NCI-H1048 (cell line): ENCODE measurements around the gene TIGAR.

Experiments
- DNase-seq: peaks from one replicate; lab custom pipeline; 2025; lab: John Stamatoyannopoulos, UW

The TIGAR gene

DNA sequence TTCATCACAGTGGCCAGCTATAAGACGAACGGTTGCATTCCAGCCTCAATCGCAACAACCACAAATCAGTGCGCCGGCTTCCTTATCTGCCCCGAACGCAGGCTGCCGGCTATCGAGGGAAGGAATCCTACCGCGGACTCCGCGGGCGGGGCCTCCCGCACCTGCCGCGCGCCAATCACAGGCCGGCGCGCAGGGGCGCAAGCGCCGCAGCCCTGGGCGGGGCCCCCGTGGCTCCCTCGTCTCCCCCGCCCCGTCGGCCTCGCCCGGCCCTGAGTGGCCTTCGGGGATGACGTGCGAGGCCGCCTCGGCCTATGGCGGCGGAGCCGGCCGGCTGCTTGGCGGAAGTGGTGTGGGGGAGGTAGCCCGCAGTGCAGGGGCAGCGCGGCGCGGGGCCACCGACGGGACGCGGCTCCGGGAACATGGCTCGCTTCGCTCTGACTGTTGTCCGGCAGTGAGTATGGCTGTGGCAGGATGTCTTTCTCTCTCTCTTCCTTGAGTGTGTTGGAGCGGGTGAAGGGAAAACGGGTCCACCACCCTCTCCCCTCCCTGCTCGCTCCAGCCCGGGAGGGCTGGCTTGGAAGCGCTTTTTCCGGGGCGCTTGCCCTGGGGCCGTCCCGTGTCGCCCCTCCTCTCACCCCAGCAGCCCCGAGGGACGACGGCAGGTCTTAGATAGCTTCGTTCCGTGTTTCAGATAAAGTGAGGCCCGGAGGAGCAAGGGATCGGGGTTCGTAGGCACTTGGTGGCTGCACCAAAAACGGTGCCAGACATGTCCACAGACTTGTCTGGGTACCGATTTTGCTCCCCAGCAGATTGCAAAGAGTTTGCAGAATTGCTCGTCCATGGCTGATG is at the start of gene TIGAR:
TIGAR (plus strand) TSS at position 361 of the 849 bp plus-strand sequence; CDS start at position 420, 59 bp downstream.
- peak; percentile 70 for DNase-seq

DNA sequence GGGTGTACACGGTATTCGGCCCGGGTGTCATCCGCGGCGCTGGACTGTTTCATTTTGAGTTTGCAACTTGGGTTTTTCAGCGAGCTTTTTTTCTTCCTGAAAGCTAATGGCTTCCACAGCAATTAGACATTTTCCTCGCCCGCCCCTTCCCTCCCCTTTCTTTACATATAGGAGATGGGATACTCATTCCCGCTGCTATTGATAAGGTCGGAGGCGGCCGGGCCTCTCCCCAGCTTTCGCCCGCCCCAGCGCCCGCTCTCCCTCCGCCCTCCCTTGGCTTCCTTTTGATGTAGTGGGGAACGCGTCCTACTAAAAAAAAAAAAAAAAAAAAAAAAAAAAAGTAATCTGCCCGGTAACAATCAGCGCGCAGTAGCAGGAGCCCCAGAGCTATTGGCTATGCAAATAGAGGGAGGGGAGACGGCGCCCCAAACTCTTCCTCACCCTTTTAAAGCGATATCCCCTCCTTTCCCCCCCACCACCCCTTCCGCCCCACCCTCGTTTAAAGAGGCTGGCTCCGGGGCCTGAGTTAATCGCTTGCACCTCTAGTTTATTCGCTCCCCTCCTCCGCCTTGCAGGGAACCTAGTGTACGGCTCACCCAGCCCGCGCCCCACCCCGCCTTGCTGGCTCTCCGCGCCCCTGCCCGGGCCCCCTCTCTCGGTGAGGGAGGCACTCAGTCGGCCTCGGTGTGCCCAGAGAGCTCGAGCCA is 49.1 kb upstream of the TIGAR start:
- no peak for DNase-seq

- no peak for DNase-seq
Observed at GRCh38 chr12:4272424-4273272, 48.4 kb upstream of the TIGAR start.

GRCh38 chr12:4273273-4273651 is 47.8 kb upstream of the TIGAR start:
- no peak for DNase-seq

DNA sequence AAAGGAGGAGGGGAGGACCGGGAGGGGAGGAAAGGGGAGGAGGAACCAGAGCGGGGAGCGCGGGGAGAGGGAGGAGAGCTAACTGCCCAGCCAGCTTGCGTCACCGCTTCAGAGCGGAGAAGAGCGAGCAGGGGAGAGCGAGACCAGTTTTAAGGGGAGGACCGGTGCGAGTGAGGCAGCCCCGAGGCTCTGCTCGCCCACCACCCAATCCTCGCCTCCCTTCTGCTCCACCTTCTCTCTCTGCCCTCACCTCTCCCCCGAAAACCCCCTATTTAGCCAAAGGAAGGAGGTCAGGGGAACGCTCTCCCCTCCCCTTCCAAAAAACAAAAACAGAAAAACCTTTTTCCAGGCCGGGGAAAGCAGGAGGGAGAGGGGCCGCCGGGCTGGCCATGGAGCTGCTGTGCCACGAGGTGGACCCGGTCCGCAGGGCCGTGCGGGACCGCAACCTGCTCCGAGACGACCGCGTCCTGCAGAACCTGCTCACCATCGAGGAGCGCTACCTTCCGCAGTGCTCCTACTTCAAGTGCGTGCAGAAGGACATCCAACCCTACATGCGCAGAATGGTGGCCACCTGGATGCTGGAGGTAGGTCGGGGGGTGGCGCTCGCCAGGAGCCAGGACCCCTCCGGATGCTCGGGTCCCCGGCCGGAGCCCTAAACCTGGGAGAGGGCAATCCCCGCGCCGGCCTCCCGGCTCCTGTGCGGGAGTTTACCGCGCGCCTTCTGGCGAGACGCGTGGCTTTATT is 47.2 kb upstream of the TIGAR start, which contains the start of gene CCND2:
CCND2 (plus strand) TSS at position 111 of the 744 bp plus-strand sequence; CDS start at position 390, 279 bp downstream.
- DNase-seq = no peak

- no peak for DNase-seq
Observed at GRCh38 chr12:4274396-4275015, 46.5 kb upstream of the TIGAR start.

- no peak for DNase-seq
Observed at GRCh38 chr12:4275016-4275869, 45.8 kb upstream of the TIGAR start.

DNA sequence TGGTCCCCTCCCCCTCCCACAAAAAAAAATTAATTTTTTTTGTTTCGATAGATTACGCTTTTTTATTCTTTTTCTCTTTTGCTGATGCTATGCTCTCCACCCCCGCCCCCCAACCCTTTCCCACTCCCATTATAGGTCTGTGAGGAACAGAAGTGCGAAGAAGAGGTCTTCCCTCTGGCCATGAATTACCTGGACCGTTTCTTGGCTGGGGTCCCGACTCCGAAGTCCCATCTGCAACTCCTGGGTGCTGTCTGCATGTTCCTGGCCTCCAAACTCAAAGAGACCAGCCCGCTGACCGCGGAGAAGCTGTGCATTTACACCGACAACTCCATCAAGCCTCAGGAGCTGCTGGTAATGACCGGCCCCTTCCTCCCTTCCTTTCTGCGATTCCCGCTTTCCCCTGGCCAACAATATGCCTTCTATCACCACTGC is 45.1 kb upstream of the TIGAR start:
- no peak for DNase-seq

- DNase-seq = peak; percentile 33
Observed at GRCh38 chr12:4276524-4277204, 44.3 kb upstream of the TIGAR start.

DNA sequence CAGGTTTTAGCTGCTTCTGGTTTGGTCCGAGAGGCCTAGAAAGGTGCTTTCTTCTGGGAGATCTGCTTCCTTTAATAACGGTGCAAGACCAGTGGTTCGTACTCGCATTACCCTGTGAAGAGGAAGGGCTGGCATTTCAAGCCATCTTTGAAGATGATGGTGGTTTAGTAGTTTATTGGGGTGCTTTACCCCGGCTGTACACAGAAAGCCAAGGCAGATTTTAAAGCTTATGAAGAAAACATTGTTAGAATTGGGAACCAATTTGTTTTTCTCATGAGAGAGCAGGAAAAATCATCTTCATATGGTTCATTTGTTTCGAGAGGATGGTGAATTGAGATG is 43.8 kb upstream of the TIGAR start:
- DNase-seq = no peak

- DNase-seq = no peak
Observed at GRCh38 chr12:4277857-4278256, 43.2 kb upstream of the TIGAR start.

DNA sequence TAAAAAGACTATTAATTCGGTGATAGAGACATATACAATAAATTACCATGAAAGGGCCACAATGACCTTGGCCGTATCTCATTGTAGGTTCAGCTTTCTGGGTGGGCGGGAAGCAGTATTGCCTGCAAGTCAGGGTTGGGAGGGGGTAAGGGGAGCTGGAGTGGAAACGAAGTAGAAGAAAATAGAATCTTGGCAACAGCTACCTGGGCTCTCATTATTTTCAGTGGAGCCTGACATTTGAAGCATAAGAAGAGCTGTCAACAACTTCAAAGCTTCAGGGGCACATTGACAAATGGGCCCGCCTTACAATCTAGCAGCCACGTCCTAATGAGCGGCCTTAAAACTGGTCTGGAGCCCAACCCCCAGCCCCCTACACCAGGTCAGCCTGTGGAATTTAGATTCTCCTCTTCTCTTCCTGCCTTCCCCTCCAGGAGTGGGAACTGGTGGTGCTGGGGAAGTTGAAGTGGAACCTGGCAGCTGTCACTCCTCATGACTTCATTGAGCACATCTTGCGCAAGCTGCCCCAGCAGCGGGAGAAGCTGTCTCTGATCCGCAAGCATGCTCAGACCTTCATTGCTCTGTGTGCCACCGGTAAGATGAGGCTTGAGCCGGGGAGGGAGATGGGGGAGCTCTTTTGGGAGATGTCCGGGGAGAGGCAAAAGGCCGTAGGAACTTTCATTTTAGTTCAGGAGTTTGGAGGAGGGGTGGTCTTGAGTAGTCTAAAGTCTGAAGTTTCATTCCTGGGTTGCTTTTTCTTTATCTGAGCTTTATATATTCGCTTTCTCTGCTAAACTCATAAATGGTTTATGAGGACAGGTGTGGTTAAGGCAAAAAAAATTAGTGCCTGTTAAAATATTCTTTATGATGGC is 42.5 kb upstream of the TIGAR start:
- DNase-seq = no peak

DNA sequence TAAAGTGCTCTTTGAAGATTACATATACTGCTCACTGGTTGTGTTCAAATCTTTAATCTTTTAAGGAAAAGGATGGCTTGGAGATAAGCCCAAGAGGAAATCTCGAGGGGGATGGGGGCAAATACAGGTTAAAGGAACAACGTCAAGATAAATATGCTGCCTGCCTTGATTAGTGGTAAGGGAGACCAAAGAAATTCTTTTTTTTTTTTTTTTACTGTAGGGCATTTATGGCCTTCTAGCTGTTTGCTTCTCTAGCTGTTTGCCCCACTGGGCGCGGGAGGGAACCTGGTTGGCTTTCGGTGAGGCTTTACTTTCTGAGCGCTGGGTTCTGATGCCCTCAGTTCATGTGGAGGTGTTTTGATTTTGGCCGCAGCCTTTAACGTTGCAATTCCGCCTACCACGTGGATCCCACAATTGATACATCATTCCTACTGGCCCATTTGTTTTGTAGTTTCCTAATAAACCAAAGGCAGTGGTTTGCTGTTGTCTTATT is 41.8 kb upstream of the TIGAR start:
- DNase-seq = no peak

DNA sequence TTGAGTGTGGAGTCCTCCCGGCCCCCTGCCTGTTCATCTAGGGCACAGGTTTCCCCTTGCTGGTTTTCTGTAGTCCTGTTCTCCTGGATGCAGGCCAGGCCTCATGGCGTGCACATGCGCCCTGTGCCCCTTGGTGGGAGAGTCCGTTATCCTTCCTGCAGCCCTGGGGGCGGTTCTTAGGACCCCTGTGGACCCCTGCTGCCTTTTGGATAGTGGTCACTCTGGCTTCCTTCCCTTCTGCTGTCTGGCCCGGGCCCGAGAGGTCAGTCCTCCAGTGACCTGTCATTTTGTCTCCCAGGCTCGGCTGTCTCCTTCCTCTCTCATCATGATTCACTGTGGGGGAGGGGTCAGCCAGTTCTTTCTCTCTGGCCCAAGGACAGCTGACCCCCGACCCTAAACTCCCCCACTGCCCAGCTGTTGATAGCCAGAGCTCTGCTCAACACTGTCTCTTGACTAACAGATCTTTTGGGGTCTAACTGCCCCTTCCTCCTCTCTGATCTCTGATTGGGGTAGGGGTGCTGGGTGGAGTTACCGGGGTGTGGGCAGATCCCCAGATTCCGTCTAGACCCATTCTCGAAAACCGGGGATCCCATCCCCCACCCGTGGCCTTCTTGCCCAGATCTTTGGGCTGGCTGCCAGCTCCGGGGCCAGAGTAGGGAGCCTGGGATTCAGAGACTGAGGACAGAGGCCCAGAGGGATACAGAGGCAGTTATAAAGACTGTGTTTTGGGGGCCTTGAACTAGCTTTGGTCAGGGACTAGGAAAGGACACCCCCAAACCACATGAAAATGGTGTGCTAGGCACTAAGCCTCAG is 40.5 kb upstream of the TIGAR start:
- DNase-seq = no peak

GRCh38 chr12:4281173-4281654 is 39.8 kb upstream of the TIGAR start:
- DNase-seq = no peak

- DNase-seq = no peak
Observed at GRCh38 chr12:4282103-4282891, 38.7 kb upstream of the TIGAR start.
